ENCODE results near the gene ADAMTS13. TPM values are rescaled to one million over a fixed set of nuclear protein-coding genes. Genes with fewer than 3 reads are reported as not detected.

Gene ADAMTS13
- total and polyA plus RNA-seq, 10 donors = 1.1 to 4.8 (median 2.7) TPM

DNA sequence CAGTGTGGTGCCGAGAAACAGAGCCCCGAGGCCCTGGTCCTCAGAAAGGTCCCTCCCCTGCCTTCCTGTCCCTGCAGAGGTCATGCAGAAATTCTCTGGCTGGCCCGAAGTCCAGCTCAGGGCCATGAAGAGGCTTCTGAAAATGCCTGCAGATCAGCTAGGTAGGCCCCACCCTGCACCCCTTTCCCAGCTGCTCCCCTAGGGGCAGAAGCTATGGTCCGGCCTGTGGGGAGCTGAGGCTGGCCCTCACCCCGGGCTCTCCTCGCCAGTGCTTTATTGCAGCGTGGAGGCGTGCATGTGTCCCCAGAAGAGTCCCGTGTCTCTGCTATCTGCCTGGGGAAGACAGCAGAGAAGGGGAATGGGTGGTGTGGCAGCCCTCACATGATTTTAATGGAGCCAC is 24.3 kb upstream of the ADAMTS13 start:
- intact Hi-C loops (cut with DNase I; ENCODE audit: low total_unique reads) = no loop called here
- Histone ChIP-seq H3K27me3 (replicated peaks in 1 of 7) (peaks cover 0 to 21% (median 0%) of the 10 kb centered on the region in 7 donors), H3K27ac (no peak overlapping the region), H3K36me3 (peaks cover 0 to 23% (median 0%) of the 10 kb centered on the region in 6 donors), H3K4me3 (no peak overlapping the region), H3K9me3 (no peaks in the 10 kb centered on the region), H3K4me1 (peaks cover 0 to 15% (median 0%) of the 10 kb centered on the region in 6 donors)
- DNase-seq = no peak
- peak in 2 of 3 donors; percentile 8 to 46 for TF ChIP-seq POLR2AphosphoS5 (IDR thresholded peaks at IDR 0.05)
- no peak for TF ChIP-seq CTCF (IDR thresholded peaks at IDR 0.05 in 8 of 11, conservative IDR thresholded peaks at IDR 0.05 in 3 of 11)
- WGBS, 5 donors = 68 to 87% (median 72%) methylated on average over 5 to 9 of the region's 9 CpGs

- WGBS, 5 donors = 82 to 89% (median 88%) methylated on average over 10 to 12 of the region's 12 CpGs
- Histone ChIP-seq H3K4me1 (peaks cover 0 to 6% (median 0%) of the 10 kb centered on the region in 6 donors), H3K27ac (no peak overlapping the region), H3K36me3 (peaks cover 0 to 45% (median 15%) of the 10 kb centered on the region in 6 donors), H3K9me3 (no peaks in the 10 kb centered on the region), H3K27me3 (replicated peaks in 1 of 7) (no peaks in the 10 kb centered on the region), H3K4me3 (no peak overlapping the region)
- no peak for TF ChIP-seq CTCF (IDR thresholded peaks at IDR 0.05 in 8 of 11, conservative IDR thresholded peaks at IDR 0.05 in 3 of 11)
- TF ChIP-seq POLR2AphosphoS5 (IDR thresholded peaks at IDR 0.05) = peak in 2 of 3 donors; percentile 33 to 66
- intact Hi-C loops (cut with DNase I; ENCODE audit: low total_unique reads) = loop anchor here (10.0 kb wide), 1 partner anchor 215 kb away; no protein-coding TSS in a partner anchor
- no peak for DNase-seq
Measured at GRCh38 chr9:133400292-133400691, 21.9 kb upstream of the ADAMTS13 start.

DNA sequence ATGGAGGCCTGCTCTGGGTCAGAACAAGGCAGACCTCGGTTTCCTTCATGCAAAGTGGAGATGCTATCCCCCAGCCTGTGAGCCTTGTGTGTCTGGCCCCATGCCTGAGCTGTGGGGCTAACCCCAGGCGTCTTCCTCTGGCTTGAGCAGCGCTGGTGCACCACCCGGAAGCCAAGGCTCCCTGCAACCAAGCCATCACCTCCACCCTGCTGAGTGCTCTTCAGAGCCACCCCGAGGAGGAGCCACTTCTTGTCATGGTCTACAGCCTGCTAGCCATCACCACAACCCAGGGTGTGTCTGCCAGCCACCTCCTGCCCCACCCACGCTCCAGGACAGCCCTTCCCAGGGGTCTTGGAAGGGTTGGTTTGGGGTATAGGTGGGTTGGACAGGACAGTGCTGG is 20.6 kb upstream of the ADAMTS13 start:
- H3K27ac ChIP-seq = no peak overlapping the region
- WGBS, 5 donors = 73 to 87% (median 85%) methylated on average over 3 to 6 of the region's 6 CpGs
- intact Hi-C loops (cut with DNase I; ENCODE audit: low total_unique reads) = loop anchor here (10.0 kb wide), 1 partner anchor 217 kb away; no protein-coding TSS in a partner anchor

GRCh38 chr9:133402689-133403088 is 19.5 kb upstream of the ADAMTS13 start:
- peaks cover 0 to 69% (median 35%) of the 10 kb centered on the region in 6 donors for H3K36me3 ChIP-seq
- no peaks in the 10 kb centered on the region for H3K9me3 ChIP-seq
- no peak overlapping the region for H3K4me3 ChIP-seq
- H3K4me1 ChIP-seq = peaks cover 0 to 12% (median 2%) of the 10 kb centered on the region in 6 donors
- H3K27me3 ChIP-seq (replicated peaks in 1 of 7) = no peaks in the 10 kb centered on the region
- DNase-seq = no peak
- intact Hi-C loops (cut with DNase I; ENCODE audit: low total_unique reads) = loop anchor here (10.0 kb wide), 1 partner anchor 218 kb away; no protein-coding TSS in a partner anchor
- no peak overlapping the region for H3K27ac ChIP-seq
- TF ChIP-seq POLR2AphosphoS5 (IDR thresholded peaks at IDR 0.05) = peak in 1 of 3 donors; percentile 52
- TF ChIP-seq POLR2A (IDR thresholded peaks at IDR 0.05) = no peak
- TF ChIP-seq CTCF (IDR thresholded peaks at IDR 0.05 in 8 of 11, conservative IDR thresholded peaks at IDR 0.05 in 3 of 11) = no peak
- 66 to 94% (median 83%) methylated on average over 5 to 7 of the region's 7 CpGs for WGBS, 5 donors

More for the DNA sequence above, 20.6 kb upstream of the ADAMTS13 start:
- DNase-seq = no peak
- Histone ChIP-seq H3K4me3 (no peak overlapping the region), H3K9me3 (no peaks in the 10 kb centered on the region), H3K27me3 (replicated peaks in 1 of 7) (no peaks in the 10 kb centered on the region), H3K36me3 (peaks cover 0 to 58% (median 28%) of the 10 kb centered on the region in 6 donors), H3K4me1 (peaks cover 0 to 3% (median under 1%) of the 10 kb centered on the region in 6 donors)
- TF ChIP-seq POLR2AphosphoS5 (IDR thresholded peaks at IDR 0.05) (peak in 2 of 3 donors; percentile 6 to 55), POLR2A (IDR thresholded peaks at IDR 0.05) (no peak)
